Measurements from ENCODE around the gene USP31.
"Not testable (repeated sequence)": the region's sequence is repeated elsewhere in the genome, so short reads cannot be mapped to it uniquely, and the experiment has no call there.

Gene USP31

GRCh38 chr16:23110257-23110899 lies 38.9 kb downstream of the USP31 start:
- Mint-ChIP-seq H3K27me3 (no peaks in the 10 kb centered on the region), H3K36me3 (peaks cover 13% of the 10 kb centered on the region), H3K27ac (no peak overlapping the region), H3K4me3 (no peak overlapping the region), H3K4me1 (peaks cover 2% of the 10 kb centered on the region), H3K9me3 (peaks cover 3% of the 10 kb centered on the region)
- ATAC-seq (ENCODE audit: low read depth) (no peak), DNase-seq (ENCODE audit: low spot score in 2 of 2) (no peak)

DNA sequence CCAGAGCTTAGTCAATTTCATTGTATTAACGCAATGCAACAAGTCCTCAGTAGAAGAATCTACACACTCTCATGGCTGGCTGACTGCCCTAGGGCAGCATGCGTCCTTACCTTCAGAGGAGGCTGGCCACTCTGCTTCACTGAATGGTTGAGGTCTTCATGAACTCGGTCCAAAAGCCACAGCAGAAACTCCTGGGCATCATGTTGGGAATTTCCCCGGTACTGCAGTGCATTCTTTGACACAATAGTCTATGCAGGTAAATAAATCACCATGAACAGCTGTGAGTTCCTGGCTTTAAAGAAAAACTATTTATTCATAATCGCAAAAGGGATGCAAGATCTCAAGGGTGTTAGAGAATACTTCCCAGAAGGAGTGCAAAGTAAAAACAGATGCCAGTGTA lies 41.3 kb downstream of the USP31 start:
- H3K36me3 Mint-ChIP-seq: peaks cover 14% of the 10 kb centered on the region
- no peak overlapping the region for H3K27ac Mint-ChIP-seq
- DNase-seq (ENCODE audit: low spot score in 2 of 2) (no peak), ATAC-seq (ENCODE audit: low read depth) (no peak)
- peaks cover 2% of the 10 kb centered on the region for H3K4me1 Mint-ChIP-seq
- no peak overlapping the region for H3K4me3 Mint-ChIP-seq
- H3K9me3 Mint-ChIP-seq: peaks cover 3% of the 10 kb centered on the region
- H3K27me3 Mint-ChIP-seq: no peaks in the 10 kb centered on the region

- Mint-ChIP-seq H3K27ac (no peak overlapping the region), H3K27me3 (no peaks in the 10 kb centered on the region), H3K9me3 (peaks cover 3% of the 10 kb centered on the region), H3K4me1 (peaks cover 2% of the 10 kb centered on the region), H3K36me3 (peaks cover 14% of the 10 kb centered on the region), H3K4me3 (no peak overlapping the region)
- DNase-seq (ENCODE audit: low spot score in 2 of 2): no peak
- ATAC-seq (ENCODE audit: low read depth): no peak
Measured at GRCh38 chr16:23107117-23107516, 42.1 kb downstream of the USP31 start.

DNA sequence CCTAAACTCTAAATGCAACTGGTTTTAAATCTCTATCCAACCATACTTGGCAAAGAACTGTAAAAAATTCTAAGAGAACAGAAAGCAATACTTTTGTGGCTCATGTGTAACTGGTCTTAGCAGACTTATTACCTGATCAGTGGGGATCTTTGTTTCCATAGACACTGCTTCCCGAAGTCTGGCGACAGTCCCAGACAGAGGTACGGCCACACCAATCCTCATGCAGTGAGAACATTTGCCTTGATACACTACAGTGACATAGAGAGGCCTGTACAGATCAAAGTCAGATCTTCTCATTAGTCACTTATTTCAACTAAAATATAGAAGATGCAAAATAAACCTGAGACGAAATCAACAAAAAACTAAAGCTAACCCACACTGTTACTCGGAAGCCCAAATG lies 43.9 kb downstream of the USP31 start:
- Mint-ChIP-seq H3K9me3 (peaks cover 1% of the 10 kb centered on the region), H3K36me3 (peaks cover 19% of the 10 kb centered on the region), H3K4me1 (peaks cover 2% of the 10 kb centered on the region), H3K4me3 (no peak overlapping the region), H3K27me3 (no peaks in the 10 kb centered on the region), H3K27ac (no peak overlapping the region)
- DNase-seq (ENCODE audit: low spot score in 2 of 2) (no peak), ATAC-seq (ENCODE audit: low read depth) (no peak)

DNA sequence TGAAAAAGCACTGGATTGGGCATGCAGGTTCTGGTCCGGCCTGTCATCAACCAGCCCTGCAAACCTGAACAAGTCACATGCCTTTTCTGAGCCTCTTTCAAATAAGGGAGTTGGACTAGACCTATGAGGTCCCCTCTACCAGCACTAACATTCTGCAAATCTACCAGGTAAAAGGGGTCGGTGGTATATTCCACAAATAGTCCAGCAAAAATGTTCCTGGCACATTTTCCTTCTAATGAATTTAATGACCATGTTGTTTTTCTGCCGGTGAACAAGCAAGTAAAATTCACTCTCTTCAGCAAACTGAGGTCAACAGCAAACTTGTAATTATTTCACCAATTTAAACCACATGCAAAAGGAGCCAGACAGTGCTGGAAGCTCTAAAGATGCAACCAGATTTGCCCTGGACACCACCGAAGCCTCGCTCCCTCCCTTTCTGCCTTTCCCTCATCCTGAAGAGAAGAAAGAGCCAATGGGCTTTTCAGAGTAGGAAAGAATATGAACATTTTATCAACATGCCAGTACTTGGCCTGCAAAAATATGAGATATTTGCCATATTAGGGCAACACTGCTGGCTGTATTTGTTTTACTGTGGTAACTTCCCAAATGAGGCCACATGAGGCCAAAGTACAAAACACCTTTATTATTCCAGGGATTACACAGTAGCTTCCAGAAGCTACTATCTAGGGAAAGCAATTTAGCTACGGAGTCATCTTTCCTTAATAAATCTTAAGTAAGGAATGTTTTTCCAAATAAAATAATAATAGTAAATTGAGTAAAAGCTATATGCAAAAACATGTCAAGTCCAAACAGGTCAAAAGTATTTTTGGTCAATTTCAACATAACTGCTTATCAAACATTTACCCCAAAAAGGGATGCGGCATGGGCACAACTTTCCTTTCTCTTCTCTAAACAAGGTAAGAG lies 45.0 kb downstream of the USP31 start:
- Mint-ChIP-seq H3K9me3 (peaks cover 1% of the 10 kb centered on the region), H3K27me3 (no peaks in the 10 kb centered on the region)
- ATAC-seq (ENCODE audit: low read depth): no peak

DNA sequence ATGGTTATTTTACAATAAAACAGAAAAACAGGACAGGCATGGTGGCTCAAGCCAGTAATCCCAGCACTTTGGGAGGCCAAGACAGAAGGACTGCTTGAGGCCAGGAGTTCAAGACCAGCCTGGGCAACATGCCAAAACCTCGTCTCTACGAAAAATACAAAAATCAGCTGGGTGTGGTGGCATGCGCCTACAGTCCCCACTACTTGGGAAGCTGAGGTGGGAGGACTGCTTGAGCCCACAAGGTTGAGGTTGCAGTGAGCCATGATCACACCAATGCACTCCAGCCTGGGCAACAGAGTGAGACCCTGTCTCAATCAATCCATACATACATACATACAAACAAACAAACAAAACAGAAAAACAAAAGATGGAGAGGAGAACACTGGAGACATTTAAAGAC lies 45.6 kb downstream of the USP31 start:
- Mint-ChIP-seq H3K27ac (no peak overlapping the region), H3K4me1 (no peaks in the 10 kb centered on the region), H3K27me3 (no peaks in the 10 kb centered on the region), H3K9me3 (no peaks in the 10 kb centered on the region), H3K36me3 (peaks cover 19% of the 10 kb centered on the region), H3K4me3 (no peak overlapping the region)
- ATAC-seq (ENCODE audit: low read depth): no peak
- DNase-seq (ENCODE audit: low spot score in 2 of 2): no peak

More for the DNA sequence above, 45.0 kb downstream of the USP31 start:
- no peak overlapping the region for H3K27ac Mint-ChIP-seq
- H3K36me3 Mint-ChIP-seq: peaks cover 20% of the 10 kb centered on the region
- no peak overlapping the region for H3K4me3 Mint-ChIP-seq
- H3K4me1 Mint-ChIP-seq: no peaks in the 10 kb centered on the region
- DNase-seq (ENCODE audit: low spot score in 2 of 2): no peak

GRCh38 chr16:23101012-23101550 lies 48.2 kb downstream of the USP31 start:
- no peak overlapping the region for H3K27ac Mint-ChIP-seq
- ATAC-seq (ENCODE audit: low read depth): no peak

DNA sequence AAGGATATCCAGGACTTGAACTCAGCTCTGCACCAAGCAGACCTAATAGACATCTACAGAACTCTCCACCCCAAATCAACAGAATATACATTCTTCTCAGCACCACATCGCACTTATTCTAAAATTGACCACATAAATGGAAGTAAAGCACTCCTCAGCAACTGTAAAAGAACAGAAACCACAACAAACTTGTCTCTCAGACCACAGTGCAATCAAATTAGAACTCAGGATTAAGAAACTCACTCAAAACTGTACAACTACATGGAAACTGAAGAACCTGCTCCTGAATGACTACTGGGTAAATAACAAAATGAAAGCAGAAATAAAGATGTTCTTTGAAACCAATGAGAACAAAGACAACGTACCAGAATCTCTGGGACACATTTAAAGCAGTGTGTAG lies 52.8 kb downstream of the USP31 start:
- not testable (repeated sequence) for H3K9me3 Mint-ChIP-seq; H3K27me3 Mint-ChIP-seq; H3K4me3 Mint-ChIP-seq; H3K27ac Mint-ChIP-seq; H3K4me1 Mint-ChIP-seq; DNase-seq (ENCODE audit: low spot score in 2 of 2); ATAC-seq (ENCODE audit: low read depth)
- H3K36me3 Mint-ChIP-seq: peaks cover 22% of the 10 kb centered on the region

More at GRCh38 chr16:23101012-23101550, 48.2 kb downstream of the USP31 start:
- Mint-ChIP-seq H3K9me3 (no peaks in the 10 kb centered on the region), H3K36me3 (peaks cover 12% of the 10 kb centered on the region), H3K27me3 (no peaks in the 10 kb centered on the region), H3K4me3 (no peak overlapping the region), H3K4me1 (no peaks in the 10 kb centered on the region)
- DNase-seq (ENCODE audit: low spot score in 2 of 2): no peak

DNA sequence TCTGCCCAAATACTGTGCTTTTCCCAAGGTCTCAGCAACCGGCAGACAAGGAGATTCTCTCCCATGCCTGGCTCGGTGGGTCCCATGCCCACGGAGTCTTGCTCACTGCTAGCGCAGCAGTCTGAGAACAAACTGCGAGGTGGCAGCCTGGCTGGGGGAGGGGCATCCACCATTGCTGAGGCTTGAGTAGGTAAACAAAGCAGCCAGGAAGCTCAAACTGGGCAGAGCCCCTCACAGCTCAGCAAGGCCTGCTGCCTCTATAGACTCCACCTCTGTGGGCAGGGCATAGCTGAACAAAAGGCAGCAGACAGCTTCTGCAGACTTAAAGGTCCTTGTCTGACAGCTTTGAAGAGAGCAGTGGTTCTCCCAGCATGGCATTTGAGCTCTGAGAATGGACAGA lies 55.1 kb downstream of the USP31 start:
- not testable (repeated sequence) for H3K9me3 Mint-ChIP-seq; DNase-seq (ENCODE audit: low spot score in 2 of 2); H3K4me3 Mint-ChIP-seq; H3K27ac Mint-ChIP-seq; H3K4me1 Mint-ChIP-seq; H3K27me3 Mint-ChIP-seq; ATAC-seq (ENCODE audit: low read depth)
- H3K36me3 Mint-ChIP-seq: peaks cover 23% of the 10 kb centered on the region

DNA sequence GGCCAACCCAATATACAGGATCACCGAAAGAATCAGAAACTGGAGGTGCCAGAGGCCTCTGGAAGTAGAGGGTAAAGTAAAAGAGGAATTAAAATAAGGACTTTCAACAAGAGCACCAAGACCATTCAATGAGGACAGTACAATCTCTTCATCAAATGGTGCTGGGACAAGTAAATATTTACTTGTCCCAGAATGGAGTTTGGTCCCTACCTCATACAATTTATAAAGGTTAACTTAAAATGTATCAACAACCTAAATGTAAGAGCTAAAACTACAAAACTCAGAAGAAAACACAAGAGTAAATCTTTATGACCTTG lies 56.5 kb downstream of the USP31 start:
- peaks cover 28% of the 10 kb centered on the region for H3K36me3 Mint-ChIP-seq
- H3K4me3 Mint-ChIP-seq: no peak overlapping the region
- no peak for DNase-seq (ENCODE audit: low spot score in 2 of 2)
- H3K4me1 Mint-ChIP-seq: no peaks in the 10 kb centered on the region
- H3K27ac Mint-ChIP-seq: no peak overlapping the region
- H3K9me3 Mint-ChIP-seq: no peaks in the 10 kb centered on the region
- no peak for ATAC-seq (ENCODE audit: low read depth)
- no peaks in the 10 kb centered on the region for H3K27me3 Mint-ChIP-seq

GRCh38 chr16:23092072-23092800 lies 57.0 kb downstream of the USP31 start:
- Mint-ChIP-seq H3K4me1 (no peaks in the 10 kb centered on the region), H3K27me3 (no peaks in the 10 kb centered on the region), H3K27ac (no peak overlapping the region), H3K9me3 (no peaks in the 10 kb centered on the region), H3K36me3 (peaks cover 28% of the 10 kb centered on the region), H3K4me3 (no peak overlapping the region)
- ATAC-seq (ENCODE audit: low read depth) (no peak), DNase-seq (ENCODE audit: low spot score in 2 of 2) (no peak)

DNA sequence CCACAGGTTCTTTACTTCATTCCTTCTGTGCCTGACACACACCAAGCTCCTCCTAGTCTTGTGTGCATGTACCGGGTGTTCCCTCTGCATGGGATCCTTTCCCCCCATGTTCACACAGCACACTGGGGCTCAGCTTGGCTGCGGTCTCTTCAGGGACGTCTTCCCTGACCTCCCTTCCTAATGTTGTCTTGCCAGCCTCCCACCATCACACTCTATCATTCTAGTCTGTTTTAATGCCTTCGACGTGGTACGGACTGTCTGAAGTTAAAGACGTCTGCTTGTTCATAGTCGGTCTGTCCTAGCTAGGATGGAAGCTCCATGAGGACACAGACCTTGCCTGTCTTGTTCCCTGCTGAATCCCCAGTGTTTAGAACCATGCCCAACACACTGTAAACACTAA lies 60.1 kb downstream of the USP31 start:
- Mint-ChIP-seq H3K4me3 (no peak overlapping the region), H3K27ac (no peak overlapping the region), H3K27me3 (no peaks in the 10 kb centered on the region), H3K36me3 (peaks cover 25% of the 10 kb centered on the region), H3K4me1 (no peaks in the 10 kb centered on the region), H3K9me3 (no peaks in the 10 kb centered on the region)
- DNase-seq (ENCODE audit: low spot score in 2 of 2): no peak
- no peak for ATAC-seq (ENCODE audit: low read depth)

DNA sequence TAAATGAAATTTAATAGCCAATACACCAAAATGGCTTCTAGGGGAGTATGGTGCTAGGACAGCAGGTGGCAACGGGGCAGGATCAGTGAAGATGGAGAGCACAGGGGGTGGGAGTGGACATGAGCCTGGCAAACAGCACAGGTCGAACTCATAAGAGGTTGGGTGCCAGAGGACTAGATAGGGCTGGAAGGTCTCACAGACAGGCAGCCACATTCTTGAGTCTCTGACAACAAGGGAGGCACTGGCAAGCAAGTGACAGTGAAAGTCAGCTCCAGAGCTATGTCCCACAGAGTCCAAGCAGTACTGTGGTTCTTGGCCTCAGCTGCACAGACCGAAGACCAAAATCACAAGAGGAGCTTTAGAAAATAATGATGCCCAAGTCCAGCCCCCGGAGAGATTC lies 61.2 kb downstream of the USP31 start:
- Mint-ChIP-seq H3K9me3 (no peaks in the 10 kb centered on the region), H3K36me3 (peaks cover 19% of the 10 kb centered on the region), H3K27ac (no peak overlapping the region), H3K4me1 (no peaks in the 10 kb centered on the region), H3K4me3 (no peak overlapping the region), H3K27me3 (no peaks in the 10 kb centered on the region)
- DNase-seq (ENCODE audit: low spot score in 2 of 2) (no peak), ATAC-seq (ENCODE audit: low read depth) (no peak)

DNA sequence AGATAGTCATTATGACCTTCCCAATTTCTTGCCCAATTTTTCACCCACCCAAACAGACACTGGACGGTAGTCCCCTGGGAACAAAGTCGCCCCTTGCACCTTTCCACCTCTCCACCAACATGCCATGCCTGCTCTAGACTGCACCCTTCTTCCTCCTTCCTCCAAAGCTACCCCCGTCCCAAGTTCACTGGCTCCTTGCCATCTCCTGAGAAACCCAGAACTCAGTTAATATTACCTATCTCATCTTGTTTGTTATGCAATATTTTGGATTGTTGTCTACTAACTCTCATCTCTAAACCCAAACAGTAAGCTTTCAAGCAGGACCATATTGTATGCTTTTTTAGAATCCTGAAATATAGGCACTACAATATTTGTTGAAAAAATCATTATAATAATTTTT lies 63.3 kb downstream of the USP31 start:
- DNase-seq (ENCODE audit: low spot score in 2 of 2): no peak
- H3K36me3 Mint-ChIP-seq: peaks cover 17% of the 10 kb centered on the region
- no peak for ATAC-seq (ENCODE audit: low read depth)
- H3K27ac Mint-ChIP-seq: no peak overlapping the region
- no peaks in the 10 kb centered on the region for H3K4me1 Mint-ChIP-seq
- H3K4me3 Mint-ChIP-seq: no peak overlapping the region
- H3K27me3 Mint-ChIP-seq: no peaks in the 10 kb centered on the region
- H3K9me3 Mint-ChIP-seq: no peaks in the 10 kb centered on the region

All from memory B cell (primary cell).